ENCODE data around the gene PLSCR2. TPM values are rescaled to one million over a fixed set of nuclear protein-coding genes. Genes with fewer than 3 reads are reported as not detected.
"Not testable (repeated sequence)": the region's sequence is repeated elsewhere in the genome, so short reads cannot be mapped to it uniquely, and the experiment has no call there.

Gene PLSCR2
- total RNA-seq, 1 donor from 2014 or later = not detected

- H3K4me3 ChIP-seq (ENCODE audit: low read depth, low read length) = no peak overlapping the region
- no peak for DNase-seq (ENCODE audit: low read depth)
- TF ChIP-seq CTCF (conservative IDR thresholded peaks at IDR 0.05; ENCODE audit: low read depth, low read length) = no peak
These were observed 27.4 kb upstream of the PLSCR2 start for GRCh38 chr3:146496726-146497125.

GRCh38 chr3:146496251-146496650 lies 26.9 kb upstream of the PLSCR2 start:
- TF ChIP-seq CTCF (conservative IDR thresholded peaks at IDR 0.05; ENCODE audit: low read depth, low read length) = no peak
- no peak for DNase-seq (ENCODE audit: low read depth)
- H3K4me3 ChIP-seq (ENCODE audit: low read depth, low read length) = no peak overlapping the region

GRCh38 chr3:146493761-146494160 lies 24.4 kb upstream of the PLSCR2 start:
- no peak for DNase-seq (ENCODE audit: low read depth)
- no peak overlapping the region for H3K4me3 ChIP-seq (ENCODE audit: low read depth, low read length)
- TF ChIP-seq CTCF (conservative IDR thresholded peaks at IDR 0.05; ENCODE audit: low read depth, low read length) = no peak

- no peak for TF ChIP-seq CTCF (conservative IDR thresholded peaks at IDR 0.05; ENCODE audit: low read depth, low read length)
- H3K4me3 ChIP-seq (ENCODE audit: low read depth, low read length) = no peak overlapping the region
- DNase-seq (ENCODE audit: low read depth) = no peak
These were observed 23.9 kb upstream of the PLSCR2 start for GRCh38 chr3:146493221-146493620.

- no peak overlapping the region for H3K4me3 ChIP-seq (ENCODE audit: low read depth, low read length)
- no peak for DNase-seq (ENCODE audit: low read depth)
- TF ChIP-seq CTCF (conservative IDR thresholded peaks at IDR 0.05; ENCODE audit: low read depth, low read length) = no peak
These were observed 21.9 kb upstream of the PLSCR2 start for GRCh38 chr3:146491303-146491702.

GRCh38 chr3:146485297-146485696 lies 15.9 kb upstream of the PLSCR2 start:
- no peak for DNase-seq (ENCODE audit: low read depth)
- no peak overlapping the region for H3K4me3 ChIP-seq (ENCODE audit: low read depth, low read length)
- no peak for TF ChIP-seq CTCF (conservative IDR thresholded peaks at IDR 0.05; ENCODE audit: low read depth, low read length)

- no peak for DNase-seq (ENCODE audit: low read depth)
- no peak overlapping the region for H3K4me3 ChIP-seq (ENCODE audit: low read depth, low read length)
- no peak for TF ChIP-seq CTCF (conservative IDR thresholded peaks at IDR 0.05; ENCODE audit: low read depth, low read length)
These were observed 6.9 kb upstream of the PLSCR2 start for GRCh38 chr3:146476094-146476740.

GRCh38 chr3:146474976-146475375 lies 5.6 kb upstream of the PLSCR2 start:
- not testable (repeated sequence) for H3K4me3 ChIP-seq (ENCODE audit: low read depth, low read length); DNase-seq (ENCODE audit: low read depth)
